HG02571 (cell line): ENCODE measurements around the gene MEIKIN.
"Not testable (repeated sequence)": the region's sequence is repeated elsewhere in the genome, so short reads cannot be mapped to it uniquely, and the experiment has no call there.

Experiments
- ATAC-seq: cut with Tn5 transposase; IDR thresholded peaks from one replicate; pipeline ENCODE4 v1.9.1; 2021; ENCODE audit warnings: mild to moderate bottlenecking, moderate library complexity; ENCODE audit not compliant: unreplicated experiment

Gene MEIKIN

DNA sequence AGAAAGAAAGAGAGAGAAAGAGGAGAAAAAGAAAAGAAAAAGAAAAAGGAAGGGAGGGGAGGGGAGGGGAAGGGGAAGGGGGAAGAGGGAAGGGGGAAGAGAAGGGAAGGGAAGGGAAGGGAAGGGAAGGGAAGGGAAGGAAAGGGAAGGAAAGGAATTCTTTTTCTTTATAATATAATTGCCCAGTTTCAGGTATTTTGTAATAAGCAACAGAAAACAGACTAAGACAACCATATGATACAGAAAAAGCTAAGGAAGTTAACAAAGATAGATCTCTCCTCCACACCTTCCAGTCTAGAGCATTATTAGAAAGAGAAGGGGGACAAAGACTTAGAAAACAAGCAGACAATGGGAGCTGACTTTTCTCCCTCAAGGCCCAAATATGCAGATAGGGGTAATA lies 31.0 kb downstream of the MEIKIN start:
- no peak for ATAC-seq

DNA sequence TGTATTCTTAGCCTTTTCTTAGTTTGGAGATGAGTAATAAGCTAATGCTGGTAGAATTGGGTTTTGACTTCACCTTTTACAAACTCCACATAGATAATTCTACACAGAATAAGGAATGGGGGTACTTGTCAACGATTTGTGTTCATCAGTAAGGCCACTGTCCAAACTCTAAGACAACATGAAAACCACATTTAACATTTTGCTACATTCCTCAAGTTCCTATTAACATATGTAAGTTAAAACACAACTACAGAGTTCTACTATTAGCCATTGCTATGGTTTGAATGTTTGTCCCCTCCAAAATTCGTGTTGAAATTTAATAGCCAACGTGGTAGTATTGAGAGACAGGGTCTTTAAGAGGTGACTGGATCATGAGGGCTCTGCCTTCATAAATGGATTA lies 31.9 kb downstream of the MEIKIN start:
- no peak for ATAC-seq

- no peak for ATAC-seq
Measured at GRCh38 chr5:131906668-131907067, 38.8 kb downstream of the MEIKIN start.

DNA sequence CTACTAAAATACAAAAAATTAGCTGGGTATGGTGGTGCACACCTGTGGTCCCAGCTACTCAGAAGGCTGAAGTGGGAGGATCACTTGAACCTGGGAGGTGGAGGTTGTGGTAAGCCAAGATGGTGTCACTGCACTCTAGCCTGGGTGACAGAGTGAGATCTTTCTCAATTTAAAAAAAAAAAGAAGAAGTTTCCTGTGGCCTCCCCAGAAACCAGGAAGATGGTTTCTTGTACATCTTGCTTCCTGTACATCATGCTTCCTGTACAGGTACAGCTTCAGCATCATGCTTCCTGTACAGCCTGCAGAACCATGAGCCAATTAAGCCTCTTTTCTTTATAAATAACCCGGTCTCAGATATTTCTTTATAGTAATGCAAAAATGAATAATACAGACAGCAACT lies 43.2 kb downstream of the MEIKIN start:
- ATAC-seq, result not testable (repeated sequence)

GRCh38 chr5:131899686-131900085 lies 45.8 kb downstream of the MEIKIN start:
- ATAC-seq, result no peak

GRCh38 chr5:131883984-131884383 lies 61.5 kb downstream of the MEIKIN start:
- ATAC-seq, result no peak

DNA sequence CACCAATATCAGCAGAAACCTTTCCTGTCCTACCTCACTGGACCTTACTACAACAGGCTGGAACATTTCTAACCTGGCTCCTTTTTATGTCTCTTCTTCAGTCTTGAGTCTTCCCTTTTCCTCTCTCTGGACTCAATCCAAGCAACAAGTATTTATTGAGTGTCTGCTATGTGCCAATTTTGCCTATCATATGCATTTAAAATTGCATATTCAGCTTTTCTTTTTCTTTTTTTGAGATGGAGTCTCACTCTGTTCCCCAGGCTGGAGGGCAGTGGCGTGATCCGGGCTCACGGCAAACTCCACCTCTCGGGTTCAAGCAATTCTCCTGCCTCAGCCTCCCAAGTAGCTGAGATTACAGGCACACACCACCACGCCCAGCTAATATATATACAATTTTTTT lies 65.8 kb downstream of the MEIKIN start:
- no peak for ATAC-seq

DNA sequence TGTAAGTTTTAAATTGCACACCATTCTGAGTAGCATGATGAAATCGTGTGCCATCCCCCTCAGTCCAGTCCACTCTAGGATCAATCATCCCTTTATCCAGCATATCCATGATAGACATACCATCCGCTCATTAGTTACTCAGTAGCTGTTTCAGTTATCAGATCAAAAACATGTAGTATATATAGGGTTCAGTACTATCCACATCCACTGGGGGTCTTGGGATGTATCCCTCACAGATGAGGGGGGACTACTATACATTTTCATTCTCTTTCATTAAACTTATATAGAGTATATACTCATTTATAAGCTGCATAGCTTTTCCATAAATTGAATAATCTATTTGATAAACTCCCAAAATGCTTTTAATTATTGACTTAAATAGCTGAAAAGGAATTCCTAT lies 67.6 kb downstream of the MEIKIN start:
- no peak for ATAC-seq

DNA sequence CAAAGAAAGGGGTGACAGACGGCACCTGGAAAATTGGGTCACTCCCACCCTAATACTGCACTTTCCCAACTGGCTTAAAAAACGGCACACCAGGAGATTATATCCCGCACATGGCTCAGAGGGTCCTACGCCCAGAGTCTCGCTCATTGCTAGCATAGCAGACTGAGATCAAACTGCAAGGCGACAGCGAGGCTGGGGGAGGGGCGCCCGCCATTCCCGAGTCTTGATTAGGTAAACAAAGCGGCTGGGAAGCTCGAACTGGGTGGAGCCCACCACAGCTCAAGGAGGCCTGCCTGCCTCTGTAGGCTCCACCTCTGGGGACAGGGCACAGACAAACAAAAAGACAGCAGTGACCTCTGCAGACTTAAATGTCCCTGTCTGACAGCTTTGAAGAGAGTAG lies 74.2 kb downstream of the MEIKIN start:
- ATAC-seq, result not testable (repeated sequence)

DNA sequence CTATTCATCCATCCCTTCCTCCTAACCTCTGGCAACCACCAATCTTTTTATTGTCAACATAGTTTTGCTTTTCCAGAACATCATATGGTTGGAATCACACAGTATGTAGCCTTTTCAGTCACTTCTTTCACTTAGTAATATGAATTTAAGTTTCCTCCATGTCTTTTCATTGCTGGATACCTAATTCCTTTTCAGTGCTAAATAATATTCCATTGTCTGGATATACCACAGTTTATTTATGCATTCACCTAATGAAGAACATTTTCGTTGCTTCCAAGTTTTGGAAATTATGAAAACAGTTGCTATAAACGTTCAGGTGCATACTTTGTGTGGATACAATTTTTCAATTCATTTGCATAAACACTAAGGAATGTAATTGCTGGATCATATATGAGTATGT lies 77.9 kb downstream of the MEIKIN start:
- ATAC-seq, result no peak

- no peak for ATAC-seq
Measured at GRCh38 chr5:131863700-131864099, 81.8 kb downstream of the MEIKIN start.

DNA sequence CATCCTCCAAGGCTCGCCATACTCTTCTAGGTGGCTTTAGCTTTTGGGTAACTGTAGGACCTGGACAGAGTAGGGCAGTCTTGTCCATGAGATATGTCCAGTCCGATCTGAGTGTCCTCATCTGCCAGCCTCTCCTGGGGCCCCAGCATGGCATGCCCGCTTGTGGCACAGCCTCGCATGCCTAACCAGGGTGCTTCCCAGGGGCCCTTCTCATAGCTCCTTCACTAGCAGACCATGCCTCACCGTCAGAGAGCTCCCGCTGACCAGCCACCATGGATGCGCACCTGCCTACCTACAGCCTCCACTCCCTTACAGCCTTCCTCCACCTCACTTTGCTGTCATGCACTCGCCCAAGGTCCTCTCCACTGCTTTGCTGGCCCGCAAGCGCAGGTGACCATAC lies 88.1 kb downstream of the MEIKIN start:
- no peak for ATAC-seq

- ATAC-seq, result no peak
Measured at GRCh38 chr5:131855452-131855851, 90.0 kb downstream of the MEIKIN start.

DNA sequence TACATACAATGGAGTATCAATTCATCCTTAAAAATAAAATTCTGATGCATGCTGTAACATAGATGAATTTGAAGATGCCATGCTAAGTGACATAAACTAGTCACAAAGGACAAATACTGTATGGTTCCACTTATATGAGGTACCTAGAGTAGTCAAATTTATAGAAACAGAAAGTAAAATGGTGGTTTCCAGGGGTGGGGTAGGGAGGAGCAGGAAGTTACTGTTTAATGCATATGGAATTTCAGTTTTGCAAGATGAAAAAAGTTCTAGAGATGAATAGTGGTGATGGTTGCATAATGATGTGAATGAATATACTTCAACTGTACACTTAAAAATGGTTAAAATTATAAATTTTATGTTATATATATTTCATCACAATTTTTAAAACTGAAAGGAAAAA lies 91.3 kb downstream of the MEIKIN start:
- no peak for ATAC-seq

DNA sequence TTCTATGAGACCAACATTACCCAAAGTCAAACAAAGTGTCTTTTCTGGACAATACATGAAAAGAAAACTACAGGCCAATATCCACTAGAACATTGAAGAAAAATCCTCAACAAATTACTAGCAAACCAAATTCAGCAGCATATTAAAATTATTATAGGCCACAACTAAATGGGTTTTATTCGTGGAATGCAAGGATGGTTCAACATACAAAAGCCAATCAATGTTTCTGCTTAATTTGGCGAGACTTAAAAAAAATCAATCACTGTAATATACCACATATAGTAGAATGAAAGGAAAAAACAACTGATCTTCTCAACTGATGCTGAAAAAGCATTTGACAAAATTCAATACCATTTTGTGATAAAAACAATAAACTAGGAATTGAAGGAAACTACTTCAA lies 96.8 kb downstream of the MEIKIN start:
- ATAC-seq, result no peak

DNA sequence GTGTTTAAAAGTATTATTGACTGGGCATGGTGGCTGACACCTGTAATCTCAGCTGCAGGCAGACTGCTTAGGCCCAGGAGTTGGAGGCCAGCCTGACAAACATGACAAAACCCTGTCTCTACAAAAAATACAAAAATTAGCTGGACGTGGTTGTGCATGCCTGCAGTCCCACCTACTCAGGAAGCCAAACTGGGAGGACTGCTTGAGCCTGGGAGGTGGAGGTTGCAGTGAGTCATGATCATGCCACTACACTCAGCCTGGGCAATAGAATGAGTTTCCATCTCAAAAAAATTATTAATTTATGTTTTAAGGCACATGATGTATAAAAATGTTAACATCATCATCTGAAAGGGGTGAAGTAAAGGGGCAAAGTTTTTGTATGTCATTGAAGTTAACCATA lies 98.9 kb downstream of the MEIKIN start:
- ATAC-seq, result no peak

- no peak for ATAC-seq
Measured at GRCh38 chr5:131845828-131846227, 99.6 kb downstream of the MEIKIN start.

DNA sequence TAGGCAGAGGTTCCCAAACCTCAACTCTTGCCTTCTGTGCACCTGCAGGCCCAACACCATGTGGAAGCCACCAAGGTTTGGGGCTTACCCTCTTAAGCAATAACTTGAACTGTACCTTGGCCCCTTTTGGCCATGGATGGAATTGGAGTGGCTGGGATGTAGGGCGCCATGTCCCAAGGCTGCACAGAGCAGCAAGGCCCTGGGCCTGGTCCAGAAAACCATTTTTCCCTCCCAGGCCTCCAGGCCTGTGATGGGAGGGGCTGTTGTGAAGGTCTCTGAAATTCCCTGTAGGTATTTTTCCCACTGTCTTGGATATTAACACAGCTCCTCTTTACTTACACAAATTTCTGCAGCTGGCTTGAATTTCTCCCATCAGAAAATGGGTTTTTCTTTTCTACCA lies 102.5 kb downstream of the MEIKIN start:
- not testable (repeated sequence) for ATAC-seq

DNA sequence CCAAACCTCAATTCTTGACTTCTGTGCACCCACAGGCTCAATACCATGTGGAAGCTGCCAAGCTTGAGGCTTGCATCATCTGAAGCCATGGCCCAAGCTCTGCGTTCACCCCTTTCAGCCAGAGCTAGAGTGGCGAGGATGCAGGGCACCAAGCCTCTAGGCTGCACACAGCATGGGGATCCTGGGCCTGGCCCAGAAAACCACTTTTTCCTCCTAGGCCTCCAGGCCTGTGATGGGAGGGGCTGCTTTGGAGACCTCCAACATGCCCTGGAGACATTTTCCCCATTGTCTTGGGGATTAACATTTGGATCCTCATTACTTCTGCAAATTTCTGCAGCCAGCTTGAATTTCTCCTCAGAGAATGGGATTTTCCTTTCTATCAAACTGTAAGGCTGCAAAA lies 112.8 kb downstream of the MEIKIN start:
- not testable (repeated sequence) for ATAC-seq

- ATAC-seq, result no peak
Measured at GRCh38 chr5:131825404-131826013, 120.0 kb downstream of the MEIKIN start.

GRCh38 chr5:131824631-131825030 lies 120.8 kb downstream of the MEIKIN start:
- ATAC-seq, result no peak

GRCh38 chr5:131821221-131821620 lies 124.2 kb downstream of the MEIKIN start:
- no peak for ATAC-seq

- ATAC-seq, result no peak
Measured at GRCh38 chr5:131818001-131818724, 127.3 kb downstream of the MEIKIN start.
